Right forelimb (tissue), 1 donor: ENCODE results near the gene SLC35E2B.
A peak's percentile ranks its signal among the peaks of the same experiment; 100 is the strongest.
"Not testable (repeated sequence)": the region's sequence is repeated elsewhere in the genome, so short reads cannot be mapped to it uniquely, and the experiment has no call there.

Experiments
- DNase-seq: peaks from one replicate; pipeline ENCODE4 v3.0.0-alpha.2; 2018

SLC35E2B gene

GRCh38 chr1:1637479-1637875, 55.1 kb downstream of the SLC35E2B start:
- DNase-seq, result peak; percentile 38

GRCh38 chr1:1636621-1637478, 55.7 kb downstream of the SLC35E2B start:
- peak; percentile 33 for DNase-seq

GRCh38 chr1:1634613-1635012, 58.0 kb downstream of the SLC35E2B start:
- DNase-seq, result peak; percentile 25

GRCh38 chr1:1633409-1633808, 59.2 kb downstream of the SLC35E2B start:
- DNase-seq, result not testable (repeated sequence)

- peak; percentile 77 for DNase-seq
Measured at GRCh38 chr1:1631782-1632420, 60.7 kb downstream of the SLC35E2B start, which contains the start of gene MMP23B. Gene MMP23B (plus strand): TSS chr1:1632173. CDS start chr1:1632219, 46 bp downstream.

- DNase-seq, result peak; percentile 94
Measured at GRCh38 chr1:1630965-1631781, 61.4 kb downstream of the SLC35E2B start.

- DNase-seq, result peak; percentile 94
Measured at GRCh38 chr1:1630191-1630964, 62.2 kb downstream of the SLC35E2B start.

GRCh38 chr1:1629430-1630190, 63.0 kb downstream of the SLC35E2B start:
- no peak for DNase-seq

- no peak for DNase-seq
Measured at GRCh38 chr1:1628754-1629429, 63.7 kb downstream of the SLC35E2B start.

GRCh38 chr1:1627829-1628753, 64.5 kb downstream of the SLC35E2B start:
- DNase-seq, result peak; percentile 40

- no peak for DNase-seq
Measured at GRCh38 chr1:1627261-1627828, 65.2 kb downstream of the SLC35E2B start.

GRCh38 chr1:1626207-1627141, 66.1 kb downstream of the SLC35E2B start:
- peak; percentile 42 for DNase-seq

GRCh38 chr1:1625824-1626206, 66.8 kb downstream of the SLC35E2B start:
- peak; percentile 46 for DNase-seq

- peak; percentile 44 for DNase-seq
Measured at GRCh38 chr1:1625404-1625775, 67.2 kb downstream of the SLC35E2B start.

GRCh38 chr1:1624443-1625403, 67.9 kb downstream of the SLC35E2B start:
- DNase-seq, result peak; percentile 64

GRCh38 chr1:1623631-1624442, 68.8 kb downstream of the SLC35E2B start:
- DNase-seq, result peak; percentile 39
